GM23338 (cell line): ENCODE data around the gene ACSF2. TPM values are rescaled to one million over a fixed set of nuclear protein-coding genes. Genes with fewer than 3 reads are reported as not detected.

Experiments
- ATAC-seq: fragments of 200-7000 bp; cut with Tn5 transposase; 3 replicates; pipeline ENCODE4 v1.9.1; 2020
- DNase-seq: peaks from one replicate; pipeline ENCODE4 v3.0.0-alpha.2; 2015; ENCODE audit warnings: low spot score
- H2AFZ ChIP-seq: fragments of 200-600 bp; sonication (generic); 2 replicates; pipeline ENCODE4 v1.8.0; 2016; ENCODE audit warnings: antibody characterized with exemption, mild to moderate bottlenecking, moderate library complexity
- H3F3A ChIP-seq: fragments of 200-600 bp; sonication (generic); replicated peaks from 2 replicates; pipeline ENCODE4 v1.8.0; 2017; ENCODE audit warnings: antibody characterized with exemption, mixed run types, low read depth
- H3K27ac ChIP-seq: fragments of 200-600 bp; sonication (generic); 2 replicates; pipeline ENCODE4 v1.6.1; 2016; ENCODE audit warnings: low read depth
- H3K27me3 ChIP-seq: fragments of 200-600 bp; sonication (generic); 2 replicates; pipeline ENCODE4 v1.8.0; 2016; ENCODE audit warnings: mild to moderate bottlenecking, mixed run types, moderate library complexity; ENCODE audit not compliant: insufficient read depth
- H3K36me3 ChIP-seq: fragments of 200-600 bp; sonication (generic); 2 replicates; pipeline ENCODE4 v1.8.0; 2016; ENCODE audit warnings: mild to moderate bottlenecking; ENCODE audit not compliant: insufficient read depth
- H3K4me1 ChIP-seq: fragments of 200-600 bp; sonication (generic); 2 replicates; pipeline ENCODE4 v1.8.0; 2016; ENCODE audit warnings: mild to moderate bottlenecking, moderate library complexity; ENCODE audit not compliant: insufficient read depth
- H3K4me2 ChIP-seq: fragments of 200-600 bp; sonication (generic); 2 replicates; pipeline ENCODE4 v1.7.1; 2017; ENCODE audit warnings: mixed run types
- H3K4me3 ChIP-seq: fragments of 200-600 bp; sonication (generic); 2 replicates; pipeline ENCODE4 v1.6.1; 2016; ENCODE audit warnings: mixed run types
- H3K79me2 ChIP-seq: fragments of 200-600 bp; sonication (generic); replicated peaks from 2 replicates; pipeline ENCODE4 v1.8.0; 2017; ENCODE audit warnings: mild to moderate bottlenecking; ENCODE audit not compliant: insufficient read depth
- H3K9me2 ChIP-seq: fragments of 200-600 bp; sonication (generic); 2 replicates; pipeline ENCODE4 v1.8.0; 2017; ENCODE audit not compliant: insufficient read depth
- H4K20me1 ChIP-seq: fragments of 200-600 bp; sonication (generic); replicated peaks from 2 replicates; pipeline ENCODE4 v1.8.0; 2017; ENCODE audit warnings: mild to moderate bottlenecking; ENCODE audit not compliant: insufficient read depth
- H3K27ac Mint-ChIP-seq: 2 replicates; pipeline ENCODE4 v1.8.0; 2020; ENCODE audit warnings: inconsistent platforms, mild to moderate bottlenecking, moderate library complexity, mixed read lengths
- H3K27me3 Mint-ChIP-seq: 3 replicates; pipeline ENCODE4 v1.8.0; 2022; ENCODE audit warnings: low read depth, mild to moderate bottlenecking, moderate library complexity, mixed read lengths, inconsistent platforms; ENCODE audit not compliant: insufficient read depth, poor library complexity
- H3K36me3 Mint-ChIP-seq: 3 replicates; pipeline ENCODE4 v1.8.0; 2021; ENCODE audit warnings: low read depth, mild to moderate bottlenecking, inconsistent platforms, moderate library complexity, mixed read lengths
- H3K4me1 Mint-ChIP-seq: 3 replicates; pipeline ENCODE4 v1.8.0; 2020; ENCODE audit warnings: mild to moderate bottlenecking, inconsistent platforms, mixed read lengths
- H3K4me3 Mint-ChIP-seq: 3 replicates; pipeline ENCODE4 v1.8.0; 2021; ENCODE audit warnings: moderate library complexity, mild to moderate bottlenecking, inconsistent platforms, mixed read lengths
- H3K9me3 Mint-ChIP-seq: 3 replicates; pipeline ENCODE4 v1.8.0; 2020; ENCODE audit warnings: moderate library complexity, mild to moderate bottlenecking, inconsistent platforms, mixed read lengths
- CREB1 ChIP-seq: fragments of 250-450 bp; sonication (Bioruptor Pico); IDR thresholded peaks from 2 replicates; pipeline ENCODE4 v1.5.0; 2020; ENCODE audit warnings: low read depth, mild to moderate bottlenecking, moderate library complexity
- CTCF ChIP-seq, 2 experiments: fragments of 200-600 bp in 1 of 2; sonication (generic) in 1 of 2; conservative IDR thresholded peaks; 2 replicates each; pipeline versions ENCODE4 v1.5.1 to v1.6.1; 2016 to 2017; ENCODE audit warnings: antibody characterized with exemption in 2 of 2, low read depth in 2 of 2, mild to moderate bottlenecking in 2 of 2, moderate library complexity in 1 of 2
- ETS1 ChIP-seq: IDR thresholded peaks from 2 replicates; pipeline ENCODE4 v1.6.1; 2016; ENCODE audit warnings: antibody characterized with exemption
- EZH2phosphoT487 ChIP-seq: fragments of 200-600 bp; sonication (generic); IDR thresholded peaks from one replicate; pipeline ENCODE4 v1.8.1; 2018; ENCODE audit warnings: antibody characterized with exemption; ENCODE audit not compliant: unreplicated experiment
- JUNB ChIP-seq: IDR thresholded peaks from one replicate; pipeline ENCODE4 v1.6.1; 2016; ENCODE audit warnings: antibody characterized with exemption; ENCODE audit not compliant: unreplicated experiment
- ZNF331 ChIP-seq: fragments of 250-450 bp; sonication (Bioruptor Pico); IDR thresholded peaks from 2 replicates; pipeline ENCODE4 v1.5.0; 2020; ENCODE audit warnings: low read depth, mild to moderate bottlenecking, moderate library complexity
- ZNF462 ChIP-seq: fragments of 250-450 bp; sonication (Bioruptor Pico); IDR thresholded peaks from 2 replicates; pipeline ENCODE4 v1.5.0; 2020; ENCODE audit warnings: mild to moderate bottlenecking, moderate library complexity
- polyA plus RNA-seq: library from polyadenylated mRNA; unstranded; fragments of >200 nt; fragmentation: Nextera tagmentation; extraction: Ambion mirVana; gene quantifications from 2 replicates; pipeline ENCODE4 v1.2.1, GENCODE V29; 2016
- total RNA-seq: library from RNA; depleted of rRNA; stranded (reverse); fragments of >200 nt; shearing (Covaris generic); gene quantifications from 2 replicates; pipeline ENCODE4 v1.2.3, GENCODE V29; 2014

Gene ACSF2
- total and polyA plus RNA-seq, 2 experiments from 2014 or later, result 6.9 to 12.4 TPM

- H3K9me2 ChIP-seq, result no peaks in the 10 kb centered on the region
- H3K4me1 ChIP-seq, result peaks cover 8% of the 10 kb centered on the region; the same call in 1 of the 2 replicates
- no peak overlapping the region for H3K4me3 ChIP-seq
- Mint-ChIP-seq H3K4me3 (no peak overlapping the region), H3K36me3 (no peaks in the 10 kb centered on the region), H3K27ac (no peak overlapping the region), H3K9me3 (no peaks in the 10 kb centered on the region), H3K4me1 (peaks cover 14% of the 10 kb centered on the region), H3K27me3 (peaks cover 13% of the 10 kb centered on the region)
- no peak overlapping the region for H3K27ac ChIP-seq
- H3K4me2 ChIP-seq, result no peak overlapping the region
- no peak overlapping the region for H2AFZ ChIP-seq
- no peaks in the 10 kb centered on the region for H3K27me3 ChIP-seq
- no peak for TF ChIP-seq CREB1 (CRISPR knock-in tag)
- TF ChIP-seq CTCF (conservative IDR thresholded peaks at IDR 0.05; ENCODE audit: low read depth in 2 of 2), result peak; percentile 47 to 57; a peak in 3 of 4 replicates
- no peaks in the 10 kb centered on the region for H3K79me2 ChIP-seq
- DNase-seq (peak; percentile 71), ATAC-seq (no peak)
- no peaks in the 10 kb centered on the region for H3K36me3 ChIP-seq
- no peaks in the 10 kb centered on the region for H4K20me1 ChIP-seq
- H3F3A ChIP-seq, result no peaks in the 10 kb centered on the region
Observed at GRCh38 chr17:50501054-50501453, 75.0 kb downstream of the ACSF2 start.

- peaks cover 13% of the 10 kb centered on the region for H3K27me3 Mint-ChIP-seq
- peak; percentile 15; the same call in 1 of the 3 replicates for ATAC-seq
Observed at GRCh38 chr17:50502301-50502990, 76.4 kb downstream of the ACSF2 start.

More at GRCh38 chr17:50502301-50502990, 76.4 kb downstream of the ACSF2 start:
- Mint-ChIP-seq H3K27ac (no peak overlapping the region), H3K9me3 (no peaks in the 10 kb centered on the region), H3K36me3 (no peaks in the 10 kb centered on the region; the same call in 2 of the 3 replicates), H3K4me1 (peaks cover 14% of the 10 kb centered on the region), H3K4me3 (no peak overlapping the region)
- Histone ChIP-seq H3K27ac (no peak overlapping the region), H3K36me3 (no peaks in the 10 kb centered on the region), H3K4me3 (no peak overlapping the region), H3K79me2 (no peaks in the 10 kb centered on the region), H3K4me2 (no peak overlapping the region), H3K9me2 (no peaks in the 10 kb centered on the region), H3K4me1 (peaks cover 8% of the 10 kb centered on the region; the same call in 1 of the 2 replicates), H3K27me3 (no peaks in the 10 kb centered on the region), H3F3A (peaks cover under 1% of the 10 kb centered on the region; the same call in 1 of the 2 replicates), H2AFZ (no peak overlapping the region), H4K20me1 (no peaks in the 10 kb centered on the region)
- no peak for DNase-seq
- TF ChIP-seq ETS1, result no peak
- no peak for TF ChIP-seq ZNF462 (CRISPR knock-in tag)
- no peak for TF ChIP-seq EZH2phosphoT487
- no peak for TF ChIP-seq JUNB
- TF ChIP-seq ZNF331 (CRISPR knock-in tag), result no peak
